Sigmoid colon (tissue), 7 donors: Measurements from ENCODE around the gene ANO1. TPM values are rescaled to one million over a fixed set of nuclear protein-coding genes. Genes with fewer than 3 reads are reported as not detected.

ENCODE experiments used
- DNase-seq: peaks from one replicate; pipeline ENCODE4 v3.0.0-alpha.2; 2019
- H3K27ac ChIP-seq, 4 donors: fragments of 200-600 bp; sonication (generic); one replicate each; pipeline ENCODE4 v1.5.1; 2016 to 2019; ENCODE audit warnings: mild to moderate bottlenecking in 1 of 4
- H3K27me3 ChIP-seq, 3 donors: fragments of 200-600 bp; sonication (generic); one replicate each; pipeline ENCODE4 v1.5.1; 2019; ENCODE audit warnings: mild to moderate bottlenecking in 1 of 3
- H3K36me3 ChIP-seq, 4 donors: fragments of 200-600 bp; sonication (generic); one replicate each; pipeline ENCODE4 v1.5.1; 2016 to 2019
- H3K4me1 ChIP-seq, 4 donors: fragments of 200-600 bp; sonication (generic); one replicate each; pipeline ENCODE4 v1.5.1; 2017 to 2019
- H3K4me3 ChIP-seq, 4 donors: fragments of 200-600 bp; sonication (generic); one replicate each; pipeline ENCODE4 v1.5.1; 2017 to 2019; ENCODE audit warnings: mild to moderate bottlenecking in 2 of 4, moderate library complexity in 1 of 4
- H3K9me3 ChIP-seq, 4 donors: fragments of 200-600 bp in 3 of 4; sonication (generic) in 3 of 4; one replicate each; pipeline versions ENCODE4 v1.5.1 to v1.6.1; 2013 to 2019
- EP300 ChIP-seq, 4 donors: sonication (generic); formaldehyde crosslinking; IDR thresholded peaks; one replicate each; pipeline ENCODE4 v1.6.1; 2017; ENCODE audit warnings: antibody characterized with exemption in 4 of 4
- POLR2A ChIP-seq, 2 donors: fragments of 450-650 bp; IDR thresholded peaks; one replicate each; pipeline ENCODE4 v1.6.1; 2016; ENCODE audit warnings: antibody characterized with exemption in 2 of 2, mild to moderate bottlenecking in 2 of 2, moderate library complexity in 2 of 2
- POLR2AphosphoS5 ChIP-seq, 4 donors: sonication (generic); formaldehyde crosslinking; IDR thresholded peaks; one replicate each; pipeline ENCODE4 v1.6.1; 2017; ENCODE audit warnings: antibody characterized with exemption in 4 of 4
- WGBS, 2 donors: extraction: QIAGEN DNeasy Blood & Tissue Kit; methylation state at CpG; one replicate each; pipeline ENCODE4 v1.1.7; 2013; 5-methylcytosine and 5-hydroxymethylcytosine counted together
- intact Hi-C: fragments of 100-400 bp; cut with DNase I; formaldehyde crosslinking; loops from one replicate; pipeline ENCODE4 v1.15.1; 2023
- polyA plus RNA-seq, 3 donors: library from polyadenylated mRNA; stranded (reverse); fragments of 200-250 nt; gene quantifications; one replicate each; pipeline ENCODE4 v1.2.3, GENCODE V29; 2013
- total RNA-seq, 4 donors: library from RNA; depleted of rRNA; stranded (reverse); fragments of >200 nt; gene quantifications; one replicate each; pipeline ENCODE4 v1.1.0, GENCODE V29; 2016
- TF ChIP-seq, protein P1 (sequence below), 4 experiments: fragments of 450-650 bp in 3 of 4; fragments of 200-600 bp in 1 of 4; IDR thresholded peaks; one replicate each; pipeline ENCODE4 v1.5.1; 2016 to 2019; ENCODE audit warnings: antibody characterized with exemption in 4 of 4, mild to moderate bottlenecking in 3 of 4, moderate library complexity in 2 of 4
- donor health status: healthy with polysubstance abuse.
- donor health status: Bipolar disorder and iron deficiency.
- donor health status: healthy.

The ANO1 gene
- total and polyA plus RNA-seq, 7 donors, result 0.60 to 33.9 (median 17.4) TPM

DNA sequence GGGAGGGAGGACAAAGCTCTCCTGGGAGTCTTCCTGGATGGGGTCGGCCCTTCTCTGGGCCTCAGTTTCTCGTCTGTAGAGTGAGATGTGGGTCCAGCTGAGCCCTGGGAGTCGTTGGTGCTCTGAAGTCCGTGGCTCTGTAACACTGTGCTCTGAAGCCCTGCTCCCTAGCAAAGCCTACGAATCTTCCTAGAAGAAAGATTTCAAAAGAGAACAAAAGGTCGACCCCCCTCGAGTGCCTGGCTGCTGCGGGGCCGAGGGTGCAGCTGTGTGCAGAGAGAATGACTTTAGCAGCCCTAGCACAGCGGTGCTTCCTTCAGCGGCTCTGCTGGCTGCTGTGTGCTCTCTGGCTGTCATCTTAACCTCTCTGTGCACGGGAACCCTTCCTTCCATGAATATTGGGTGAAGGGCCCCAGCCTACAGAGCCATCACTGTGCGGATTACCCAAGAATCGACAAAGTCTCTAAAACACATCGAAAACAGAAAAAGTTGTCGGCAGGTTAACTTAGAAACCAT is 10.7 kb downstream of the ANO1 start:
- 82 to 87% methylated on average over 16 of the region's 16 CpGs for WGBS, 2 donors
- intact Hi-C loops, result no loop called here
- no peak overlapping the region for H3K4me3 ChIP-seq
- H3K36me3 ChIP-seq, result no peaks in the 10 kb centered on the region
- no peaks in the 10 kb centered on the region for H3K9me3 ChIP-seq
- H3K27ac ChIP-seq, result no peak overlapping the region
- peaks cover 0 to 16% (median 12%) of the 10 kb centered on the region in 4 donors for H3K4me1 ChIP-seq
- no peak for DNase-seq
- TF ChIP-seq POLR2AphosphoS5 (IDR thresholded peaks at IDR 0.05), result no peak
- TF ChIP-seq EP300 (IDR thresholded peaks at IDR 0.05), result no peak
- TF ChIP-seq, protein P1, sequence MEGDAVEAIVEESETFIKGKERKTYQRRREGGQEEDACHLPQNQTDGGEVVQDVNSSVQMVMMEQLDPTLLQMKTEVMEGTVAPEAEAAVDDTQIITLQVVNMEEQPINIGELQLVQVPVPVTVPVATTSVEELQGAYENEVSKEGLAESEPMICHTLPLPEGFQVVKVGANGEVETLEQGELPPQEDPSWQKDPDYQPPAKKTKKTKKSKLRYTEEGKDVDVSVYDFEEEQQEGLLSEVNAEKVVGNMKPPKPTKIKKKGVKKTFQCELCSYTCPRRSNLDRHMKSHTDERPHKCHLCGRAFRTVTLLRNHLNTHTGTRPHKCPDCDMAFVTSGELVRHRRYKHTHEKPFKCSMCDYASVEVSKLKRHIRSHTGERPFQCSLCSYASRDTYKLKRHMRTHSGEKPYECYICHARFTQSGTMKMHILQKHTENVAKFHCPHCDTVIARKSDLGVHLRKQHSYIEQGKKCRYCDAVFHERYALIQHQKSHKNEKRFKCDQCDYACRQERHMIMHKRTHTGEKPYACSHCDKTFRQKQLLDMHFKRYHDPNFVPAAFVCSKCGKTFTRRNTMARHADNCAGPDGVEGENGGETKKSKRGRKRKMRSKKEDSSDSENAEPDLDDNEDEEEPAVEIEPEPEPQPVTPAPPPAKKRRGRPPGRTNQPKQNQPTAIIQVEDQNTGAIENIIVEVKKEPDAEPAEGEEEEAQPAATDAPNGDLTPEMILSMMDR (IDR thresholded peaks at IDR 0.05), result no peak
- TF ChIP-seq POLR2A (IDR thresholded peaks at IDR 0.05), result no peak
- peaks cover 0 to 4% (median 0%) of the 10 kb centered on the region in 3 donors for H3K27me3 ChIP-seq

DNA sequence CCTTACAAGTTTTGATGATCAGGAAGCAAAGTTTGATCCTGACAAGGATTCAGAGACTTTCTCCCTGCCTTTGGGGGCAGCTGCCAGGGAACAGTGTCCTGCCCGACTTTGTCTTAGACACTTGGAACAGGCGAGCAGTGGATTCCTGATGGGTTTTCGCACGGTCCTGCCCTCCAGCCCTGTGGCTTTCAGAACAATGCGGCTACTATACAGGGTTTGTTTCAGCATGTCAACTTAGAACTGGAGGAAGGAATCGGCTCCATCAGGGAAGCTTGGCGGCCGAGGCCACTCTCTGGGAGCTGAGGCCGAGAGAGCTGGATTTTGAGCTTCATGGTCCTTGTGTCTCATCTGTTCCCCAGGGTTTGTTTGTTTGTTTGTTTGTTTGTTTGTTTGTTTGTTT is 11.5 kb downstream of the ANO1 start:
- intact Hi-C loops, result no loop called here
- Histone ChIP-seq H3K36me3 (no peaks in the 10 kb centered on the region), H3K9me3 (no peaks in the 10 kb centered on the region), H3K4me1 (peaks cover 0 to 16% (median 12%) of the 10 kb centered on the region in 4 donors), H3K27me3 (peaks cover 0 to 4% (median 0%) of the 10 kb centered on the region in 3 donors), H3K27ac (peak overlapping the region in 1 of 4 donors; percentile 2), H3K4me3 (no peak overlapping the region)
- WGBS, 2 donors, result 80% methylated on average over 9 of the region's 9 CpGs
- no peak for DNase-seq
- TF ChIP-seq, protein P1 (IDR thresholded peaks at IDR 0.05), result no peak
- TF ChIP-seq POLR2AphosphoS5 (IDR thresholded peaks at IDR 0.05) (no peak), POLR2A (IDR thresholded peaks at IDR 0.05) (no peak), EP300 (IDR thresholded peaks at IDR 0.05) (no peak)

DNA sequence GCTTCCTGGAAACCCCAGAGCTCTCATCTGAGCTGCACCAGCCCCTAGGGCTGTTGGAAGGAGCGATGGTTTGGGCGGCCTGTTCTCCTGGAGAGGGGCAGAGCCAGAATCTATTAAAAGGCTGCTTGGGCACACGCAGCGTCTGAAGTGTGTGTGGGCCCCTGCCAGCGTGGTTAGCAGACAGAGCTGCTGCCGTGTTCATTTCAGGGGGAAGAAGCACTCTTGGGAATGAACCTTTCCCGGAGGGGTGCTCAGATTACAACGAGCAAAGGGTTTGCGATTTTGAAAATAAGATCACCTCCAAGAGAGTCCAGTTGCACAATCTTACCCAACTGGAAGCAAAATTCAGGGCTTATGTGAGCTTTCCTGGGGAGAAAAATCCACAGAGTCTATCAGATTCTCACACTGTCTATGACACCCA is 12.9 kb downstream of the ANO1 start:
- Histone ChIP-seq H3K27me3 (peaks cover 0 to 4% (median 0%) of the 10 kb centered on the region in 3 donors), H3K36me3 (no peaks in the 10 kb centered on the region), H3K9me3 (peaks cover 0 to 1% (median 0%) of the 10 kb centered on the region in 4 donors), H3K27ac (peak overlapping the region; percentile 5 to 60 (median 28)), H3K4me1 (peaks cover 0 to 16% (median 12%) of the 10 kb centered on the region in 4 donors), H3K4me3 (no peak overlapping the region)
- DNase-seq, result peak; percentile 82
- TF ChIP-seq, protein P1 (IDR thresholded peaks at IDR 0.05), result no peak
- TF ChIP-seq EP300 (IDR thresholded peaks at IDR 0.05), result no peak
- TF ChIP-seq POLR2AphosphoS5 (IDR thresholded peaks at IDR 0.05), result peak in 2 of 4 donors; percentile 17 to 38
- no peak for TF ChIP-seq POLR2A (IDR thresholded peaks at IDR 0.05)
- 64 to 70% methylated on average over 9 of the region's 9 CpGs for WGBS, 2 donors
- intact Hi-C loops, result no loop called here

DNA sequence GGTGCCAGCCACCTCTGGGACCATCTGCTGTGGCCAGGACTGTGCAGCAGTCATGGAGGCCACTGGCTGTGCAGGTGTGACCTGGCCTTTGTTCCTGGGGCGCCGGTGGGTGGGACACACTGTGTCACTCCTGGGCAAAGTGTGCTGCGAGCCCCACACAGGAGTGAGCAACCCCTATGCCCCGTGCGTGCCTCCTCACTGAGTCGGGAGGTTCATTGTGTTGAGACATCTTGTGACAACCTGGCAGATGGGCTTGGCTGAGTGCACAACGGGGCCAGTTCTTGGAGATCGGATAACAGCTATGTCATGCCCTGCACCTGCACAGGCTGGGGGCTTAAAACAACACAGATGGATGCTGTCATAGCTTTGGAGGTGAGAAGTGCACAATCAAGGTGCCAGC is 13.5 kb downstream of the ANO1 start:
- H3K9me3 ChIP-seq, result peaks cover 0 to 1% (median 0%) of the 10 kb centered on the region in 4 donors
- peaks cover 0 to 4% (median 0%) of the 10 kb centered on the region in 3 donors for H3K27me3 ChIP-seq
- H3K4me1 ChIP-seq, result peaks cover 0 to 16% (median 12%) of the 10 kb centered on the region in 4 donors
- DNase-seq, result no peak
- TF ChIP-seq EP300 (IDR thresholded peaks at IDR 0.05) (no peak), POLR2AphosphoS5 (IDR thresholded peaks at IDR 0.05) (no peak), POLR2A (IDR thresholded peaks at IDR 0.05) (no peak)
- TF ChIP-seq, protein P1 (IDR thresholded peaks at IDR 0.05), result no peak
- no peak overlapping the region for H3K4me3 ChIP-seq
- no peak overlapping the region for H3K27ac ChIP-seq
- H3K36me3 ChIP-seq, result no peaks in the 10 kb centered on the region
- WGBS, 2 donors, result 90 to 93% methylated on average over 8 of the region's 8 CpGs
- intact Hi-C loops, result no loop called here
